Measurements from ENCODE around the gene MED13L.
"Not testable (repeated sequence)": the region's sequence is repeated elsewhere in the genome, so short reads cannot be mapped to it uniquely, and the experiment has no call there.

The MED13L gene

GRCh38 chr12:116018282-116018681 is 259.2 kb downstream of the MED13L start:
- no peak for DNase-seq (ENCODE audit: low read depth in 3 of 3)

- no peak for DNase-seq (ENCODE audit: low read depth in 3 of 3)
Measured at GRCh38 chr12:116015525-116015924, 262.0 kb downstream of the MED13L start.

GRCh38 chr12:116012757-116013156 is 264.7 kb downstream of the MED13L start:
- no peak for DNase-seq (ENCODE audit: low read depth in 3 of 3)

- no peak for DNase-seq (ENCODE audit: low read depth in 3 of 3)
Measured at GRCh38 chr12:116011217-116011616, 266.3 kb downstream of the MED13L start.

GRCh38 chr12:116010467-116010866 is 267.0 kb downstream of the MED13L start:
- DNase-seq (ENCODE audit: low read depth in 3 of 3) = no peak

- DNase-seq (ENCODE audit: low read depth in 3 of 3) = no peak
Measured at GRCh38 chr12:116009805-116010204, 267.7 kb downstream of the MED13L start.

- no peak for DNase-seq (ENCODE audit: low read depth in 3 of 3)
Measured at GRCh38 chr12:116006141-116006540, 271.4 kb downstream of the MED13L start.

- DNase-seq (ENCODE audit: low read depth in 3 of 3) = no peak
Measured at GRCh38 chr12:116002890-116003536, 274.5 kb downstream of the MED13L start.

- no peak for DNase-seq (ENCODE audit: low read depth in 3 of 3)
Measured at GRCh38 chr12:116000252-116000651, 277.2 kb downstream of the MED13L start.

- DNase-seq (ENCODE audit: low read depth in 3 of 3) = no peak
Measured at GRCh38 chr12:115999582-115999981, 277.9 kb downstream of the MED13L start.

GRCh38 chr12:115998794-115999478 is 278.6 kb downstream of the MED13L start:
- no peak for DNase-seq (ENCODE audit: low read depth in 3 of 3)

- DNase-seq (ENCODE audit: low read depth in 3 of 3) = no peak
Measured at GRCh38 chr12:115998119-115998633, 279.3 kb downstream of the MED13L start.

- DNase-seq (ENCODE audit: low read depth in 3 of 3) = no peak
Measured at GRCh38 chr12:115993737-115994136, 283.8 kb downstream of the MED13L start.

GRCh38 chr12:115990241-115990640 is 287.3 kb downstream of the MED13L start:
- no peak for DNase-seq (ENCODE audit: low read depth in 3 of 3)

- no peak for DNase-seq (ENCODE audit: low read depth in 3 of 3)
Measured at GRCh38 chr12:115988625-115989563, 288.6 kb downstream of the MED13L start.

- DNase-seq (ENCODE audit: low read depth in 3 of 3) = no peak
Measured at GRCh38 chr12:115988212-115988611, 289.3 kb downstream of the MED13L start.

GRCh38 chr12:115984616-115985015 is 292.9 kb downstream of the MED13L start:
- DNase-seq (ENCODE audit: low read depth in 3 of 3) = no peak

- no peak for DNase-seq (ENCODE audit: low read depth in 3 of 3)
Measured at GRCh38 chr12:115983226-115983798, 294.2 kb downstream of the MED13L start.

- no peak for DNase-seq (ENCODE audit: low read depth in 3 of 3)
Measured at GRCh38 chr12:115980339-115980738, 297.2 kb downstream of the MED13L start.

GRCh38 chr12:115979851-115980250 is 297.6 kb downstream of the MED13L start:
- DNase-seq (ENCODE audit: low read depth in 3 of 3) = no peak

- no peak for DNase-seq (ENCODE audit: low read depth in 3 of 3)
Measured at GRCh38 chr12:115979351-115979750, 298.1 kb downstream of the MED13L start.

GRCh38 chr12:115976829-115977228 is 300.7 kb downstream of the MED13L start:
- DNase-seq (ENCODE audit: low read depth in 3 of 3) = not testable (repeated sequence)
